Omental fat pad (tissue), 4 donors: ENCODE measurements around the gene AGPS. TPM values are rescaled to one million over a fixed set of nuclear protein-coding genes. Genes with fewer than 3 reads are reported as not detected.

ENCODE experiments used
- ATAC-seq: fragments of 150-250 bp; one replicate; pipeline ENCODE4 v1.9.1; 2016; ENCODE audit warnings: mild to moderate bottlenecking, moderate library complexity; ENCODE audit not compliant: low FRiP score
- DNase-seq: peaks from one replicate; pipeline ENCODE4 v3.0.0-alpha.2; 2019; ENCODE audit warnings: low spot score
- total RNA-seq, 4 donors: library from RNA; depleted of rRNA; stranded (reverse); fragments of >200 nt; gene quantifications; one replicate each; pipeline ENCODE4 v1.1.0, GENCODE V29; 2016
- TF ChIP-seq, protein P1 (sequence below), 3 donors: fragments of 450-650 bp; IDR thresholded peaks; one replicate each; pipeline ENCODE4 v1.5.1; 2016 to 2017; ENCODE audit warnings: antibody characterized with exemption in 3 of 3, mild to moderate bottlenecking in 3 of 3, moderate library complexity in 2 of 3

AGPS gene
- total RNA-seq, 4 donors from 2014 or later: 21.6 to 33.0 (median 29.0) TPM

DNA sequence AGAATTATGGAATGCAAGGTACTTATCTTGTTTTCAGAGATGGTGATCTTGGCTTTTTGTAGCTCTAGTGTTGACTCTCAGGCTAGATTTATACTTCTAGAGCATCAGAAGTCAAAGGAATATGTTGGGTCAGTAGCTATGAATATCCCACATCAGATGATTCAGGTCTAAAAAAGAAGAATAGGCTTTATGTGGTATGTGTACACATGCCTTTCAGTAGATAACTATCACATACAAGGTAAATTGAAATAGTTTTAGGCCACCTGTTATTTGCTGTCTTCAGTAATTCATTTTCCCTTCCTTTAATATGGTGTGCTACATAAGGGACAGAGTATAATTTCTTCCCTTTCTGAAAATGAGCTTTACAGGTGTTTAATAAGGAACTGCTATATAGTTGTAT lies 142.4 kb downstream of the AGPS start:
- ATAC-seq (no peak), DNase-seq (no peak)
- TF ChIP-seq, protein P1, sequence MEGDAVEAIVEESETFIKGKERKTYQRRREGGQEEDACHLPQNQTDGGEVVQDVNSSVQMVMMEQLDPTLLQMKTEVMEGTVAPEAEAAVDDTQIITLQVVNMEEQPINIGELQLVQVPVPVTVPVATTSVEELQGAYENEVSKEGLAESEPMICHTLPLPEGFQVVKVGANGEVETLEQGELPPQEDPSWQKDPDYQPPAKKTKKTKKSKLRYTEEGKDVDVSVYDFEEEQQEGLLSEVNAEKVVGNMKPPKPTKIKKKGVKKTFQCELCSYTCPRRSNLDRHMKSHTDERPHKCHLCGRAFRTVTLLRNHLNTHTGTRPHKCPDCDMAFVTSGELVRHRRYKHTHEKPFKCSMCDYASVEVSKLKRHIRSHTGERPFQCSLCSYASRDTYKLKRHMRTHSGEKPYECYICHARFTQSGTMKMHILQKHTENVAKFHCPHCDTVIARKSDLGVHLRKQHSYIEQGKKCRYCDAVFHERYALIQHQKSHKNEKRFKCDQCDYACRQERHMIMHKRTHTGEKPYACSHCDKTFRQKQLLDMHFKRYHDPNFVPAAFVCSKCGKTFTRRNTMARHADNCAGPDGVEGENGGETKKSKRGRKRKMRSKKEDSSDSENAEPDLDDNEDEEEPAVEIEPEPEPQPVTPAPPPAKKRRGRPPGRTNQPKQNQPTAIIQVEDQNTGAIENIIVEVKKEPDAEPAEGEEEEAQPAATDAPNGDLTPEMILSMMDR (IDR thresholded peaks at IDR 0.05): no peak

DNA sequence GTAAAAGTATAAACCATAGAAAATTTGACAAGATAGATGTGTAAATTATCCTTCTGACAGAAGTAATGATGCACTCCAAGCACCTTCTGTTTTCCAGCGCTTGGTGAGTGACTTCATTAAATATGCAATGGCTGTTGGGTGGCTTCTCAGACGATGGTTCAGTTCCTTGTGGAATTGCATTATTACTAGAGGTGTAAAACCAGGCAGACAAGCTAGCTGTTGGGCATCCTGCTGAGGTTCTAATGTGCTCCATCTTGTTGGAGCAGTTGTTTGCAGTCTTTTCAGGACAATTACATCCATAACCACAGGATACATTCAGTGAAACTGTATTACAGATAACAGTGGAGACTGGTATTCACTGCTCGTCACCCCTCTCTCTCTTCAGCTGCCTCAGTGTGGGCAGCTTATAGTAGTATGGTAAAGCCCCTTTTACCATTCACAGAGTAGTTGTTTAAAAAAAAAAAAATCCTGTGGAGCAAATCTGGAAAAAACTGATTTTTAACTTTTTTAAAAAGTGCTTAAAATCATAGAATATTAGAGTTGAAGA lies 143.5 kb downstream of the AGPS start:
- ATAC-seq: no peak
- TF ChIP-seq, protein P1 (IDR thresholded peaks at IDR 0.05): no peak
- DNase-seq: no peak

DNA sequence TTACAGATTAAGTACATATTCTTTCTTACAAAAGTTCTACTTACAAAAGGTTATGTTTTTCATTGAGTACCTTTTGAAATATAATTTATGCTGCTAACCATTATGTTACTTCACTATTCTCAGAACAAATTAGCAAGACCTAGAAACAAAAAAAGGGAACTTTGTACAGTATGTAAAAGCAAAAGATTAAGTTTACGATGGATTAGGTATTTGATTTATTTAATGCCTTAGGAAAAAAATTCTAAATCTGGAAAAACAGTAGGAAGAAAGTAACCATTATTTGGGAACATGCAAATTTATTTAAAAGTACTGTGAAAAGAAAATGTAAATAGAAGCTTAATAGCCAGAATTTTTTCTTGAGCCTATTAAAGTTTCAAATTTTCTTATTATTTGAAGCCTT lies 144.6 kb downstream of the AGPS start:
- DNase-seq (no peak), ATAC-seq (no peak)
- TF ChIP-seq, protein P1 (IDR thresholded peaks at IDR 0.05): no peak

DNA sequence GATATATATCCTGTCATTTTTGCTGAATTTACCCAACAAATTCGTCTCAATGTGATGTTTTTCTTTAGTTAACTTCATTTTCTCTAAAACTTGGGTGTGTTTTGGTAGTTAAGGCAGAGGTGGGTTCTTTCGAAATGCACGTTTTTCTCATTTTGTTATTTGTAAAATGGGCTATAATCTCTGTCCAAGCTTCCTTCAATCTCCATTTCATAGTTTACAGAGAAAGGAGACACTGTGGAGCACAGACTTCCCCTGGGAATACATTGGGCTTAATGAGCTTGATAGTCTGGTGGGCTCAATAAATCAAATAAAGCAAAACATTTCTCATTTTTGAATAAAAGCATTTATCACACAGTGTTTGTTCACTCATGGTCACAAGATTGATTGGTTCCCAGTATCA lies 145.1 kb downstream of the AGPS start:
- no peak for DNase-seq
- TF ChIP-seq, protein P1 (IDR thresholded peaks at IDR 0.05): no peak
- ATAC-seq: no peak

DNA sequence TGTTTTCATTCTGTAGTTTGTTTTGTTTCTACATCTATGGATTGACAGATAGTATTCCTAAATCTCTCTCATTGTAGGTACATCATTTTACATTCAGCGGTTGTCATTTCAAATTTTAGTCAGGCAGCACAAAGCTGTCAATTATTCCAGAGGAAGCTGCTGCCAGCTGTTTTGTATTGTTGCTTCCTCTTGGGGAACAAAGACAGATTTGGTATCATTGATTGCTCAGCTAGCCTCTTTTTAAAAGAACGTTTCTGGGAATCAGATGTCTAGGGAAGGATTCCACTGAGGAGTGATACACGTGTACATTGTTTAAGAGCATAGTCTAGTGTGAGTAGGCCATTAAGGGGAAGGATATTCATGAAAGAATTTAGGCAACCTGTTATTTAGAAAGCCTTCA lies 145.8 kb downstream of the AGPS start:
- no peak for DNase-seq
- TF ChIP-seq, protein P1 (IDR thresholded peaks at IDR 0.05): no peak

DNA sequence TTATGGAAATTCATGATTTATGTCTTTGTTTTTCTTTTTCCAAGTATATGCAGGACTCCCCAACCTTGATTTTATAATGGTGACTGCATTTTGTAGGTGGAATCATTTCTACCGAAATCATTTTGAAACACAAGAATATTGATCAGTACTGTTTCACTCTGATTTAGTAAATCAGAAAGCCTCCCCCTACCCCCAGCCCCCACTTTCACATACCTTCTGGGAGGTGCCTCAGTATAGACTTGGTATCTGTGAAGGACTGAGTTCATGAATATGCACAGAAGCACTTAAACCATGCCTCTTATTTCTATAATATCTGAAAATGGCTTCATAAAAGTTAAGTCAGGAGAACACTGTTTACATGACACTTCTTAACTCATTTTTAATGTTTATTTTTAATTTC lies 147.7 kb downstream of the AGPS start:
- DNase-seq (no peak), ATAC-seq (no peak)
- TF ChIP-seq, protein P1 (IDR thresholded peaks at IDR 0.05): no peak

More for the DNA sequence above, 145.8 kb downstream of the AGPS start:
- ATAC-seq: no peak

DNA sequence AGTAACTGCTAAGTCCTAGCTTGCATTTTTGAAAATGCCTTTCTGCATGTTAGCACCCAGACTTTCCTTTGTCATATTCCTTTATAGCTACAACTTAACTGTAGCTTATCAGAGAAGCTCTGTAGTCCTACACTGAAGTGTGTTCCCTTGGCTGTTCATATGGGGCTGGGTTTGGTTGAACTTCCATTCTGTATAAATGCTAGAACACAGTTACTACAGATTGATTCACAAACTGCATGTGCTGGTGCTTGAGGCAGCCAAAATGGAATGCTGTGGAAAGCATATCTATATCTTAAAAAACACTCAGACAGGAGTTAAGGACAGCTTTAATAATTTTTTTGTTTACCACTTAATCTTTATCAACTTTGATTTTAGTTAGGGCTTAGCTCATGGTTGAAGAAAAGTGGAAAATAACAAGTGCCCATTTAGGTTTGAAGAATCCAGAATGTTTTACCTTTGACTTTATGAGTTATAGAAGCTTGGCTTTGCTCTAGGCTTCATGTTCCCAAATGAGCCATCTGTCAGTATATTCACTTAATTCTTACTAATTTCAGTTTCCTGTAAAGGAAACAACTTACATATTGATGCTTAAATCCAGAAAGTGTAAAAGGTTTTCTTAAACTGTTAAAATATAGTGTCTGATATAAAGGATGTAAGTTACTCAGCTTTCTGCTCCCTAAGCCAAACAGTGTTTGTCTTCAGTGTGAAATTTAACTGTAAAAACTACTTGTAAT lies 148.9 kb downstream of the AGPS start:
- ATAC-seq (no peak), DNase-seq (no peak)
- TF ChIP-seq, protein P1 (IDR thresholded peaks at IDR 0.05): no peak
